ENCODE results near the gene TEN1.

Gene TEN1

GRCh38 chr17:75985986-75986385 is 6.9 kb downstream of the TEN1 start:
- DNase-seq (ENCODE audit: low read depth), result no peak
- no peak for TF ChIP-seq CTCF (IDR thresholded peaks at IDR 0.05; ENCODE audit: control insufficient read depth, extremely low read depth, insufficient read depth)
- no peak overlapping the region for H3K4me3 ChIP-seq (ENCODE audit: low read depth, low read length)

GRCh38 chr17:75987041-75987440 is 8.0 kb downstream of the TEN1 start:
- H3K4me3 ChIP-seq (ENCODE audit: low read depth, low read length), result no peak overlapping the region
- no peak for DNase-seq (ENCODE audit: low read depth)
- no peak for TF ChIP-seq CTCF (IDR thresholded peaks at IDR 0.05; ENCODE audit: control insufficient read depth, extremely low read depth, insufficient read depth)

GRCh38 chr17:75991396-75991795 is 12.4 kb downstream of the TEN1 start:
- DNase-seq (ENCODE audit: low read depth), result no peak
- H3K4me3 ChIP-seq (ENCODE audit: low read depth, low read length), result no peak overlapping the region
- TF ChIP-seq CTCF (IDR thresholded peaks at IDR 0.05; ENCODE audit: control insufficient read depth, extremely low read depth, insufficient read depth), result no peak

- H3K4me3 ChIP-seq (ENCODE audit: low read depth, low read length), result no peak overlapping the region
- TF ChIP-seq CTCF (IDR thresholded peaks at IDR 0.05; ENCODE audit: control insufficient read depth, extremely low read depth, insufficient read depth), result no peak
- DNase-seq (ENCODE audit: low read depth), result no peak
Observed at GRCh38 chr17:75994802-75995370, 15.8 kb downstream of the TEN1 start.

- TF ChIP-seq CTCF (IDR thresholded peaks at IDR 0.05; ENCODE audit: control insufficient read depth, extremely low read depth, insufficient read depth), result no peak
- no peak overlapping the region for H3K4me3 ChIP-seq (ENCODE audit: low read depth, low read length)
- no peak for DNase-seq (ENCODE audit: low read depth)
Observed at GRCh38 chr17:75995385-75995925, 16.4 kb downstream of the TEN1 start.

GRCh38 chr17:75996665-75997590 is 17.9 kb downstream of the TEN1 start:
- H3K4me3 ChIP-seq (ENCODE audit: low read depth, low read length), result no peak overlapping the region
- no peak for DNase-seq (ENCODE audit: low read depth)
- TF ChIP-seq CTCF (IDR thresholded peaks at IDR 0.05; ENCODE audit: control insufficient read depth, extremely low read depth, insufficient read depth), result no peak

All from LNCaP clone FGC (cell line).